Thyroid gland (tissue), 4 donors: ENCODE results near the gene MACF1.

ENCODE experiments used
- CTCF ChIP-seq, 6 experiments: fragments of 200-600 bp in 3 of 6; fragments of 450-650 bp in 3 of 6; sonication (generic) in 3 of 6; IDR thresholded peaks; one replicate each; pipeline ENCODE4 v1.5.1; 2016 to 2019; ENCODE audit warnings: antibody characterized with exemption in 6 of 6, mild to moderate bottlenecking in 2 of 6, inconsistent platforms in 1 of 6, moderate library complexity in 1 of 6
- POLR2A ChIP-seq, 2 donors: fragments of 450-650 bp; IDR thresholded peaks; one replicate each; pipeline ENCODE4 v1.6.1; 2017; ENCODE audit warnings: antibody characterized with exemption in 2 of 2, mild to moderate bottlenecking in 2 of 2, moderate library complexity in 1 of 2

DNA sequence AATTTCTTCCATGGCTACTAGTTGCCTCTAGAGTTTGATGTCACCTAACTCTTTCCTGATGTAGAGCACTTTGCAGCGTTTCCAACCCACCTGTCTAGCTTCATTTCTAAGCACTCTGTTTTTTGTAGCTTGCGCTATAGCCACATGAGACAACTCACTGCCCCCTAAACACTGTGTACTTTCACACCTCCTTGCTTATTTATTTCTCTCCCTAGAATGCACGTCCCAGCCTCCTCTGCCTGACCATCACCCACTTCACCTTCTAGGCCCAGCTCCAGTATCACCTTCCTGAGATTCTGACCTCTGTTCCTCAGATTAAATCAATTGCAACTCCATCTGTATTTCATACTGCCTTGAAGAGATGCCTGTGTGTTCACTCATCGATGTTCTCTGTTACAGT, 32.5 kb downstream of the MACF1 start:
- TF ChIP-seq POLR2A (IDR thresholded peaks at IDR 0.05) (no peak), CTCF (IDR thresholded peaks at IDR 0.05) (no peak)
